HepG2 (cell line): ENCODE results near the gene KIAA1549. TPM values are rescaled to one million over a fixed set of nuclear protein-coding genes. Genes with fewer than 3 reads are reported as not detected.

Source experiments
- ATAC-seq: fragments of 200-7000 bp; cut with Tn5 transposase; 3 replicates; pipeline ENCODE4 v1.9.1; 2020; ENCODE audit warnings: mild to moderate bottlenecking, moderate library complexity
- BruUV-seq: library from RNA; stranded (reverse); fragments of 400-500 nt; replicated peaks from 2 replicates; lab custom pipeline; 2021; lab: Mats Ljungman, UMichigan
- CTCF ChIA-PET: fragments of 300-600 bp; formaldehyde crosslinking; extraction: SDS; loops from one replicate; lab custom pipeline; 2021; ENCODE audit warnings: low total read pairs, inconsistent platforms, low intra/inter-chr PET ratio; lab: Yijun Ruan, JAX
- POLR2A ChIA-PET: fragments of 350-600 bp; sonication (Branson Sonifier 250); formaldehyde crosslinking; loops from one replicate; lab custom pipeline; 2020; ENCODE audit warnings: antibody characterized with exemption, inconsistent platforms; lab: Yijun Ruan, JAX
- DNase-seq: peaks from one replicate; pipeline ENCODE4 v3.0.0-alpha.2; 2015; ENCODE audit warnings: low spot score
- FAIRE-seq: peaks from 3 replicates; lab custom pipeline; 2011; peaks lifted over from hg19 to GRCh38; lab: Jason Lieb, UNC
- H2AFZ ChIP-seq: one replicate; pipeline ENCODE4 v1.6.1; 2011; ENCODE audit warnings: low read length, inconsistent platforms
- H3K27ac ChIP-seq: fragments of 300-600 bp; 3 replicates; pipeline ENCODE4 v1.8.0; 2011; ENCODE audit warnings: mixed run types, mild to moderate bottlenecking, mixed read lengths, low read length, inconsistent platforms; ENCODE audit not compliant: insufficient read depth; ENCODE audit errors: extremely low read length
- H3K27me3 ChIP-seq, 2 experiments: fragments of 200-600 bp in 1 of 2; 2 replicates in 1 of 2; 3 replicates in 1 of 2; pipeline versions ENCODE4 v1.6.0 to v1.8.0; 2011; ENCODE audit warnings: low read length in 2 of 2, mild to moderate bottlenecking in 2 of 2, moderate library complexity in 2 of 2, inconsistent platforms in 1 of 2; ENCODE audit not compliant: insufficient read depth in 2 of 2, control insufficient read depth in 1 of 2
- H3K36me3 ChIP-seq, 2 experiments: fragments of 200-600 bp in 1 of 2; replicated peaks in 1 of 2; 2 replicates in 1 of 2; 3 replicates in 1 of 2; pipeline versions ENCODE4 v1.5.1 to v1.8.0; 2011; ENCODE audit warnings: low read length in 2 of 2, inconsistent platforms in 1 of 2; ENCODE audit not compliant: insufficient read depth in 2 of 2, control insufficient read depth in 1 of 2
- H3K4me1 ChIP-seq: 2 replicates; pipeline ENCODE4 v1.5.1; 2012; ENCODE audit warnings: low read length, inconsistent platforms; ENCODE audit not compliant: insufficient read depth
- H3K4me2 ChIP-seq: 2 replicates; pipeline ENCODE4 v1.6.0; 2011; ENCODE audit warnings: low read depth, low read length, inconsistent platforms
- H3K4me3 ChIP-seq, 3 experiments: fragments of 200-600 bp in 1 of 3; sonication (generic), shearing (Covaris generic) in 1 of 3; replicated peaks in 1 of 3; 2 replicates each; pipeline ENCODE4 v1.5.1; 2011 to 2016; ENCODE audit warnings: low read length in 3 of 3, inconsistent platforms in 2 of 3, low read depth in 2 of 3, mild to moderate bottlenecking in 2 of 3, control low read depth in 1 of 3, mixed read lengths in 1 of 3; ENCODE audit not compliant: insufficient read depth in 1 of 3
- H3K79me2 ChIP-seq: one replicate; pipeline ENCODE4 v1.6.1; 2011; ENCODE audit warnings: low read length, inconsistent platforms; ENCODE audit not compliant: insufficient read depth
- H3K9ac ChIP-seq: 2 replicates; pipeline ENCODE4 v1.6.0; 2011; ENCODE audit warnings: mild to moderate bottlenecking, low read depth, low read length, inconsistent platforms; ENCODE audit not compliant: insufficient read depth
- H3K9me3 ChIP-seq: 2 replicates; pipeline ENCODE4 v1.5.1; 2012; ENCODE audit warnings: mild to moderate bottlenecking, low read length
- H4K20me1 ChIP-seq: 2 replicates; pipeline ENCODE4 v1.6.0; 2011; ENCODE audit warnings: inconsistent platforms, mild to moderate bottlenecking, low read length, moderate library complexity; ENCODE audit not compliant: insufficient read depth
- BRD4 ChIP-seq: sonication (generic); formaldehyde crosslinking; IDR thresholded peaks from 2 replicates; pipeline ENCODE4 v1.4.0; 2020; ENCODE audit warnings: missing genetic modification reagents
- MYC ChIP-seq: sonication (generic); formaldehyde crosslinking; IDR thresholded peaks from 2 replicates; pipeline ENCODE4 v1.9.0; 2021; ENCODE audit warnings: missing genetic modification reagents, borderline replicate concordance
- PHF8 ChIP-seq: sonication (generic); formaldehyde crosslinking; IDR thresholded peaks from 2 replicates; pipeline ENCODE4 v1.5.0; 2020; ENCODE audit warnings: missing genetic modification reagents
- SP1 ChIP-seq, 2 experiments: fragments of 450-650 bp in 1 of 2; sonication (generic) in 1 of 2; formaldehyde crosslinking in 1 of 2; IDR thresholded peaks; 2 replicates each; pipeline versions ENCODE4 v1.4.0 to v1.6.1; 2016 to 2020; ENCODE audit warnings: missing genetic modification reagents in 1 of 2
- TOE1 ChIP-seq: sonication (generic); formaldehyde crosslinking; IDR thresholded peaks from 2 replicates; pipeline ENCODE4 v1.4.0; 2020; ENCODE audit warnings: mild to moderate bottlenecking, missing genetic modification reagents
- ZNF121 ChIP-seq: sonication (generic); formaldehyde crosslinking; IDR thresholded peaks from 2 replicates; pipeline ENCODE4 v1.5.0; 2020; ENCODE audit warnings: mild to moderate bottlenecking, missing genetic modification reagents
- ZNF546 ChIP-seq: sonication (generic); formaldehyde crosslinking; conservative IDR thresholded peaks from 2 replicates; pipeline ENCODE4 v1.8.1; 2023; ENCODE audit warnings: mild to moderate bottlenecking, missing genetic modification reagents
- ZNF775 ChIP-seq: sonication (generic); formaldehyde crosslinking; IDR thresholded peaks from 2 replicates; pipeline ENCODE4 v1.4.0; 2020; ENCODE audit warnings: missing genetic modification reagents, mild to moderate bottlenecking, moderate library complexity, borderline replicate concordance
- WGBS: methylation state at CpG from one replicate; pipeline ENCODE4 v1.1.6; 2017; ENCODE audit warnings: low lambda C conversion rate; 5-methylcytosine and 5-hydroxymethylcytosine counted together
- in situ Hi-C: cut with HindIII; loops from 2 replicates; pipeline ENCODE4 v1.10.0; 2017; ENCODE audit warnings: low pct_unique_long_range_greater_than_20kb; ENCODE audit not compliant: extremely low pct_ligation_motif_present
- intact Hi-C: fragments of 100-400 bp; cut with micrococcal nuclease; formaldehyde crosslinking; loops from one replicate; pipeline ENCODE4 v1.10.0; 2022; ENCODE audit not compliant: unreplicated experiment
- polyA plus RNA-seq, 8 experiments: library from polyadenylated mRNA; depleted of rRNA in 3 of 8; stranded (reverse) in 7 of 8; unstranded in 1 of 8; fragments of >200 nt; fragmentation: Illumina TruSeq in 4 of 8; extraction: Trizol in 4 of 8; gene quantifications; 2 replicates each; pipeline versions ENCODE4 v1.2.1 to v1.2.3, GENCODE V29; 2011 to 2016; ENCODE audit warnings: low read depth in 4 of 8, missing spikeins in 1 of 8, mixed read lengths in 1 of 8; ENCODE audit not compliant: insufficient read depth in 1 of 8
- total RNA-seq, 5 experiments: library from RNA; depleted of rRNA; stranded (reverse); fragments of >200 nt; fragmentation: Illumina TruSeq; extraction: Trizol; gene quantifications; 2 replicates each; pipeline ENCODE4 v1.2.3, GENCODE V29; 2016; ENCODE audit warnings: low read depth in 1 of 5

Gene KIAA1549
- total and polyA plus RNA-seq, 2 of the 13 experiments (the other 11 are each of a cell fraction or from before 2014, with no cell fraction given) = 1.1 to 1.8 TPM

- TF ChIP-seq SP1 (IDR thresholded peaks at IDR 0.05) (no peak), SP1 (CRISPR knock-in tag; IDR thresholded peaks at IDR 0.05) (no peak), BRD4 (no peak), ZNF546 (CRISPR knock-in tag) (no peak)
- TF ChIP-seq, all 625 proteins: peak for 0
Observed at GRCh38 chr7:138825049-138825721, 156.0 kb downstream of the KIAA1549 start (continued).

GRCh38 chr7:138822867-138823535 lies 158.2 kb downstream of the KIAA1549 start:
- peaks cover 24% of the 10 kb centered on the region for H3K4me1 ChIP-seq
- H3K79me2 ChIP-seq = no peaks in the 10 kb centered on the region
- CTCF ChIA-PET = no interaction called here
- no peaks in the 10 kb centered on the region for H3K9me3 ChIP-seq
- no peak overlapping the region for H3K9ac ChIP-seq
- DNase-seq = no peak
- no TSS peak for BruUV-seq
- POLR2A ChIA-PET = no interaction called here
- no peak overlapping the region for H3K27ac ChIP-seq
- H3K4me2 ChIP-seq = no peak overlapping the region
- H4K20me1 ChIP-seq = no peaks in the 10 kb centered on the region
- no peak for TF ChIP-seq ZNF775 (CRISPR knock-in tag)
- TF ChIP-seq ZNF121 (CRISPR knock-in tag) = 0 out of 2 replicates have a peak, but pooled peaks have one; percentile 39
- no peak for TF ChIP-seq MYC (CRISPR knock-in tag)
- no peak for TF ChIP-seq PHF8 (CRISPR knock-in tag)
- no peak for TF ChIP-seq TOE1 (CRISPR knock-in tag)
- WGBS = 80% methylated on average over 11 of the region's 11 CpGs
- no peaks in the 10 kb centered on the region for H3K36me3 ChIP-seq
- no peaks in the 10 kb centered on the region for H3K27me3 ChIP-seq
- FAIRE-seq = no peak
- intact Hi-C loops (no loop called here), in situ Hi-C loops (no loop called here)
- H2AFZ ChIP-seq = no peak overlapping the region
- H3K4me3 ChIP-seq = no peak overlapping the region
- ATAC-seq = no peak
